Heart left ventricle (tissue), 16 donors: ENCODE results near the gene NOC2L. TPM values are rescaled to one million over a fixed set of nuclear protein-coding genes. Genes with fewer than 3 reads are reported as not detected.

Source experiments
- ATAC-seq, 4 donors: fragments of 200-7000 bp; cut with Tn5 transposase; one replicate each; pipeline ENCODE4 v1.9.1; 2020 to 2022; ENCODE audit warnings: moderate library complexity in 4 of 4, mild to moderate bottlenecking in 3 of 4, moderate number of reproducible peaks in 1 of 4
- DNase-seq, 5 donors: peaks; one replicate each; pipeline ENCODE4 v3.0.0-alpha.2; 2020
- H3K27ac ChIP-seq, 12 donors: fragments of 200-600 bp; sonication (generic) in 4 of 12; one replicate each; pipeline versions ENCODE4 v1.5.0 to v1.8.0; 2016 to 2022; ENCODE audit warnings: mild to moderate bottlenecking in 2 of 12
- H3K27me3 ChIP-seq, 9 donors: fragments of 200-600 bp; sonication (generic) in 2 of 9; one replicate each; pipeline versions ENCODE4 v1.5.1 to v1.8.0; 2016 to 2022; ENCODE audit warnings: mild to moderate bottlenecking in 3 of 9
- H3K36me3 ChIP-seq, 9 donors: fragments of 200-600 bp; sonication (generic) in 2 of 9; one replicate each; pipeline versions ENCODE4 v1.5.0 to v1.8.0; 2018 to 2022; ENCODE audit warnings: mild to moderate bottlenecking in 2 of 9
- H3K4me1 ChIP-seq, 12 donors: fragments of 200-600 bp; sonication (generic) in 4 of 12; one replicate each; pipeline versions ENCODE4 v1.5.0 to v1.8.0; 2016 to 2022; ENCODE audit warnings: mild to moderate bottlenecking in 3 of 12
- H3K4me3 ChIP-seq, 12 donors: fragments of 200-600 bp; sonication (generic) in 4 of 12; one replicate each; pipeline versions ENCODE4 v1.5.0 to v1.8.0; 2017 to 2022; ENCODE audit warnings: mild to moderate bottlenecking in 9 of 12, moderate library complexity in 4 of 12
- H3K9me3 ChIP-seq, 12 donors: fragments of 200-600 bp; sonication (generic) in 4 of 12; one replicate each; pipeline versions ENCODE4 v1.5.0 to v1.8.0; 2016 to 2022; ENCODE audit warnings: mild to moderate bottlenecking in 1 of 12
- CTCF ChIP-seq, 12 donors: fragments of 200-600 bp; sonication (generic) in 4 of 12; IDR thresholded peaks; one replicate each; pipeline versions ENCODE4 v1.5.0 to v1.8.0; 2018 to 2022; ENCODE audit warnings: antibody characterized with exemption in 12 of 12, mild to moderate bottlenecking in 5 of 12
- POLR2A ChIP-seq, 2 donors: fragments of 450-650 bp; IDR thresholded peaks; one replicate each; pipeline ENCODE4 v1.6.1; 2017; ENCODE audit warnings: antibody characterized with exemption in 2 of 2, mild to moderate bottlenecking in 2 of 2, moderate library complexity in 2 of 2
- WGBS, 4 donors: extraction: QIAGEN DNeasy Blood & Tissue Kit in 2 of 4; methylation state at CpG; one replicate each; pipeline versions ENCODE4 v1.1.5 to v1.1.7; 2013 to 2018; 5-methylcytosine and 5-hydroxymethylcytosine counted together
- intact Hi-C, 10 donors: fragments of 100-400 bp; cut with DNase I; formaldehyde crosslinking; loops; one replicate each; pipeline versions ENCODE4 v1.11.1 to v1.14.2; 2022
- polyA plus RNA-seq, 2 donors: library from polyadenylated mRNA; stranded (reverse); fragments of 200-250 nt; gene quantifications; one replicate each; pipeline ENCODE4 v1.2.3, GENCODE V29; 2013
- total RNA-seq, 9 donors: library from RNA; depleted of rRNA in 2 of 9; stranded (reverse); fragments of >200 nt in 2 of 9; fragmentation: NEBNext Ultra II Directional in 3 of 9; extraction: Animal tissue kit (Norgen Biotek cat#: 25700) in 3 of 9; gene quantifications; one replicate each; pipeline versions ENCODE4 v1.1.0 to v1.2.4, GENCODE V29; 2016 to 2023
- donor health status: ischemic (EF 13 %, LVEDD 7.1; RV severe dilation, severe dysfunction).
- donor health status: healthy with polysubstance abuse.
- donor health status: DM: no; HTN: yes; CAD: no.
- donor health status: DM: no; HTN: no; CAD: no.
- donor health status: ischemic (EF 25% LVEDD 6.9; RV normal size, moderate dysfunction).
- donor health status: ischemic (EF 25% LVEDD 5.7; RV mildly dilated, moderate dysfunction).
- donor health status: healthy.
- donor health status: DM: yes; HTN: yes; CAD: no.
- donor health status: ischemic (EF 35%, LVEDD 5.7; RV mildly dilated, moderate dysfunction).
- donor health status: nonischemic (EF 11% LVEDD 7.7; RV severe dilation, severe dysfunction).
- donor health status: DM: yes; HTN: yes; CAD: no.
- donor health status: PGD.
- donor health status: ischemic (EF 29% LVEDD 5.4; RV normal size, mild dysfunction).
- donor health status: nonischemic (EF 23%, LVEDD 6.1; RV moderate dilation, normal function).

NOC2L gene
- total and polyA plus RNA-seq, 11 donors: 36.0 to 85.3 (median 44.0) TPM

GRCh38 chr1:903721-904271 lies 55.3 kb downstream of the NOC2L start:
- peak overlapping the region in 9 of 12 donors; percentile 4 to 57 (median 46) for H3K4me3 ChIP-seq
- H3K27ac ChIP-seq: no peak overlapping the region
- intact Hi-C loops: loop anchor here in 5 of 10 donors (2.0 to 10.0 kb wide), 4 partner anchors 33 to 61 kb away; partner anchors contain the start of genes KLHL17 (in 1 of the 5), NOC2L (in 1 of the 5) and PLEKHN1 (in 1 of the 5)
- no peaks in the 10 kb centered on the region for H3K9me3 ChIP-seq
- ATAC-seq: no peak
- no peaks in the 10 kb centered on the region for H3K36me3 ChIP-seq
- peak in 4 of 5 donors; percentile 23 to 59 (median 30) for DNase-seq
- no peak for TF ChIP-seq CTCF (IDR thresholded peaks at IDR 0.05)
- TF ChIP-seq POLR2A (IDR thresholded peaks at IDR 0.05): no peak
- peaks cover 0 to 20% (median 6%) of the 10 kb centered on the region in 9 donors for H3K27me3 ChIP-seq
- WGBS, 4 donors: 85 to 88% (median 86%) methylated on average over 17 to 21 of the region's 21 CpGs
- peaks cover 0 to 28% (median 11%) of the 10 kb centered on the region in 12 donors for H3K4me1 ChIP-seq

GRCh38 chr1:903305-903704 lies 55.8 kb downstream of the NOC2L start:
- ATAC-seq (no peak), DNase-seq (no peak)
- H3K4me3 ChIP-seq: no peak overlapping the region
- H3K27ac ChIP-seq: no peak overlapping the region
- H3K4me1 ChIP-seq: peaks cover 0 to 28% (median 11%) of the 10 kb centered on the region in 12 donors
- no peaks in the 10 kb centered on the region for H3K9me3 ChIP-seq
- intact Hi-C loops: loop anchor here in 2 of 10 donors (10.0 kb wide), 2 partner anchors 51 to 61 kb away; partner anchors contain the start of genes KLHL17 (in 1 of the 2), NOC2L (in 1 of the 2) and PLEKHN1 (in 1 of the 2)
- TF ChIP-seq CTCF (IDR thresholded peaks at IDR 0.05) (no peak), POLR2A (IDR thresholded peaks at IDR 0.05) (no peak)
- WGBS, 4 donors: 91 to 94% (median 93%) methylated on average over 10 of the region's 10 CpGs
- no peaks in the 10 kb centered on the region for H3K36me3 ChIP-seq
- H3K27me3 ChIP-seq: peaks cover 0 to 23% (median 6%) of the 10 kb centered on the region in 9 donors

GRCh38 chr1:902802-903201 lies 56.3 kb downstream of the NOC2L start:
- ATAC-seq: no peak
- H3K4me3 ChIP-seq: no peak overlapping the region
- H3K36me3 ChIP-seq: no peaks in the 10 kb centered on the region
- DNase-seq: no peak
- H3K27ac ChIP-seq: no peak overlapping the region
- 93 to 96% (median 94%) methylated on average over 21 of the region's 21 CpGs for WGBS, 4 donors
- peaks cover 0 to 27% (median 5%) of the 10 kb centered on the region in 9 donors for H3K27me3 ChIP-seq
- no peaks in the 10 kb centered on the region for H3K9me3 ChIP-seq
- no peak for TF ChIP-seq CTCF (IDR thresholded peaks at IDR 0.05)
- no peak for TF ChIP-seq POLR2A (IDR thresholded peaks at IDR 0.05)
- H3K4me1 ChIP-seq: peaks cover 0 to 28% (median 11%) of the 10 kb centered on the region in 12 donors
- intact Hi-C loops: loop anchor here in 2 of 10 donors (10.0 kb wide), 2 partner anchors 52 to 62 kb away; partner anchors contain the start of genes KLHL17 (in 1 of the 2), NOC2L (in 1 of the 2) and PLEKHN1 (in 1 of the 2)

- H3K9me3 ChIP-seq: no peaks in the 10 kb centered on the region
- TF ChIP-seq CTCF (IDR thresholded peaks at IDR 0.05): no peak
- no peak for TF ChIP-seq POLR2A (IDR thresholded peaks at IDR 0.05)
- intact Hi-C loops: loop anchor here in 2 of 10 donors (10.0 kb wide), 2 partner anchors 54 to 64 kb away; partner anchors contain the start of genes KLHL17 (in 1 of the 2), NOC2L (in 1 of the 2) and PLEKHN1 (in 1 of the 2)
- no peak overlapping the region for H3K27ac ChIP-seq
- 78 to 87% (median 83%) methylated on average over 18 of the region's 18 CpGs for WGBS, 4 donors
- no peak overlapping the region for H3K4me3 ChIP-seq
- ATAC-seq: no peak
- DNase-seq: no peak
- H3K36me3 ChIP-seq: no peaks in the 10 kb centered on the region
- H3K27me3 ChIP-seq: peaks cover 0 to 35% (median 8%) of the 10 kb centered on the region in 9 donors
- peaks cover 0 to 20% (median 8%) of the 10 kb centered on the region in 12 donors for H3K4me1 ChIP-seq
Observed at GRCh38 chr1:901108-901859, 57.8 kb downstream of the NOC2L start.
